GM12864 (cell line): Measurements from ENCODE around the gene MIEF1.

Experiments used
- DNase-seq: peaks from one replicate; pipeline ENCODE4 v3.0.0-alpha.2; 2011; ENCODE audit warnings: low read depth
- H3K4me3 ChIP-seq: 2 replicates; pipeline ENCODE4 v1.5.1; 2011; ENCODE audit warnings: mild to moderate bottlenecking, low read depth, low read length, control low read depth
- TF ChIP-seq, protein P1 (sequence below): IDR thresholded peaks from 2 replicates; pipeline ENCODE4 v1.5.1; 2011; ENCODE audit warnings: low read depth, mild to moderate bottlenecking, moderate library complexity, low read length, control low read depth, inconsistent platforms; ENCODE audit errors: missing control alignments

Gene MIEF1

DNA sequence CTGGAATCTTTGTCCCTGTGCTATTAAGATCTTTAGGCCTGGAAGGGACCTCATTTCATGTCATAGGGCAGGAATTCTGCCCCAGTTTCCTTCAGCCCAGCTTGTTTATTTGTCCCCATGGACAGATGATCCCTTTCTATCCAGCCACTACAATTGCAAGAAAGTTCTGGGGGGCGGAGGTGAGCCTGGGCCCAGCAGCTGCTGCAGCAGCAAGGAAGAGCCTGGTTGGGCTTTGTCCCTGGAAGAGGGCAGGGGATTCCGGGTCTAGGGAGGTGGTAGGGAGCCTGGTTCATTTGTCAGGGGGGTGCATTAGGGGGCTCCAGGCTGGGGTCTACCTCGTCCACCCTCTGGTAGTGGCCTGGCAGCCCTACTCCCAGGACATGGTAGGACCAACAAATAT is 52.1 kb downstream of the MIEF1 start:
- DNase-seq, result no peak
- no peak overlapping the region for H3K4me3 ChIP-seq
- TF ChIP-seq, protein P1, sequence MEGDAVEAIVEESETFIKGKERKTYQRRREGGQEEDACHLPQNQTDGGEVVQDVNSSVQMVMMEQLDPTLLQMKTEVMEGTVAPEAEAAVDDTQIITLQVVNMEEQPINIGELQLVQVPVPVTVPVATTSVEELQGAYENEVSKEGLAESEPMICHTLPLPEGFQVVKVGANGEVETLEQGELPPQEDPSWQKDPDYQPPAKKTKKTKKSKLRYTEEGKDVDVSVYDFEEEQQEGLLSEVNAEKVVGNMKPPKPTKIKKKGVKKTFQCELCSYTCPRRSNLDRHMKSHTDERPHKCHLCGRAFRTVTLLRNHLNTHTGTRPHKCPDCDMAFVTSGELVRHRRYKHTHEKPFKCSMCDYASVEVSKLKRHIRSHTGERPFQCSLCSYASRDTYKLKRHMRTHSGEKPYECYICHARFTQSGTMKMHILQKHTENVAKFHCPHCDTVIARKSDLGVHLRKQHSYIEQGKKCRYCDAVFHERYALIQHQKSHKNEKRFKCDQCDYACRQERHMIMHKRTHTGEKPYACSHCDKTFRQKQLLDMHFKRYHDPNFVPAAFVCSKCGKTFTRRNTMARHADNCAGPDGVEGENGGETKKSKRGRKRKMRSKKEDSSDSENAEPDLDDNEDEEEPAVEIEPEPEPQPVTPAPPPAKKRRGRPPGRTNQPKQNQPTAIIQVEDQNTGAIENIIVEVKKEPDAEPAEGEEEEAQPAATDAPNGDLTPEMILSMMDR, result no peak

- TF ChIP-seq, protein P1, result no peak
- no peak overlapping the region for H3K4me3 ChIP-seq
- no peak for DNase-seq
Observed at GRCh38 chr22:39556970-39557841, 55.1 kb downstream of the MIEF1 start.

- H3K4me3 ChIP-seq, result no peak overlapping the region
- TF ChIP-seq, protein P1, result no peak
- no peak for DNase-seq
Observed at GRCh38 chr22:39558254-39558727, 56.2 kb downstream of the MIEF1 start.

DNA sequence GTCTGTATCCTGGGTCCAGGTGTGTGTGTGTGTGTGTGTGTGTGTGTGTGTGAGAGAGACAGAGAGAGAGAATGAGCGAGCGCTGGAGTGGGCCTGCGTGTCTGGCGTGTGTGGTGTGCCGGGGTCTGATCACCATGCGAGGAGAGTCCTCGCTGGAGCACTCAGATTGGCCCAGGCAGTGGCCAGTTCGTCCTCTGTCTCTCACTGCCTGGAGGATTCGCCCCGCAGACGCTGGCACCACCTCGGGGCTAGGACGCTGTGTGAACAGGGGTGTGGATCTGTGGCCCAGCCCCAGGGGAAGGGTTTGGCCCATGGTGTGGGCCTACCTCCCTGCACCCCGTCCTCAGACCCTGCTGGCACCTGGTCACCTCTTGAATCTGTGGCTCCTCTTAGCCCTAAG is 56.9 kb downstream of the MIEF1 start:
- no peak for DNase-seq
- no peak overlapping the region for H3K4me3 ChIP-seq
- TF ChIP-seq, protein P1, result no peak

GRCh38 chr22:39559456-39560105 is 57.5 kb downstream of the MIEF1 start:
- no peak for DNase-seq
- TF ChIP-seq, protein P1, result peak; percentile 68
- no peak overlapping the region for H3K4me3 ChIP-seq

DNA sequence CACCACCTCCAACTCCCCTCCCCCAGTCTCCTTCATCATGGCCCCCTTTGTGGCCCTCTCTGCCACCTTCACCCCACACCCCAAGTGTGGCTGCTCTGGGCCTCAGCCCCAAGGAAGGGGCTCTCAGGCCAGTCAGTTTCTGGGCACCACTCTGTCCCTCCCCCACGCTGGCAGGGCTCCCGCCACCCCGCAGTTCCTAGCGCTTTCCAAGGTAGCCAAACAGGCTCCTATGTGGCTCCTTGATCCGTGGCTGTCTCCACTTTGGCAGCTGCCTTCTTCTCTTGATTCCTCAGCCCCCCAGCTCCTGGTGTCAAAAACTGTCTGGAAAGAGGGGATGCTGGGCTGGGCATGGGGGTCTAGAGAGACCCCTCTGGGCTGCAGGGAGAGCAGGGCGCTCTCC is 58.0 kb downstream of the MIEF1 start:
- TF ChIP-seq, protein P1, result no peak
- H3K4me3 ChIP-seq, result no peak overlapping the region
- DNase-seq, result no peak
